Measurements from ENCODE around the gene MBP.

- TF ChIP-seq FOXM1 (IDR thresholded peaks at IDR 0.05; ENCODE audit: borderline replicate concordance) (no peak), SUZ12 (IDR thresholded peaks at IDR 0.05) (no peak), CTBP1 (IDR thresholded peaks at IDR 0.05; ENCODE audit: borderline replicate concordance) (no peak)
These were observed 201.4 kb downstream of the MBP start for GRCh38 chr18:76931171-76931570.
